GM19023 (cell line): Measurements from ENCODE around the gene BCL2L11.
A peak's percentile ranks its signal among the peaks of the same experiment; 100 is the strongest.
"Not testable (repeated sequence)": the region's sequence is repeated elsewhere in the genome, so short reads cannot be mapped to it uniquely, and the experiment has no call there.

Experiments used
- ATAC-seq: cut with Tn5 transposase; IDR thresholded peaks from one replicate; pipeline ENCODE4 v1.9.1; 2021; ENCODE audit warnings: mild to moderate bottlenecking, moderate library complexity; ENCODE audit not compliant: unreplicated experiment

The BCL2L11 gene

GRCh38 chr2:111120253-111121027 lies at the start of gene BCL2L11:
Gene BCL2L11 (plus strand): TSS chr2:111120914. CDS start chr2:111123746, 2,832 bp downstream.
- ATAC-seq, result peak; percentile 54

- ATAC-seq, result no peak
Measured at GRCh38 chr2:111071600-111072171, 49.0 kb upstream of the BCL2L11 start.

GRCh38 chr2:111072220-111072871 lies 48.4 kb upstream of the BCL2L11 start:
- ATAC-seq, result no peak

- not testable (repeated sequence) for ATAC-seq
Measured at GRCh38 chr2:111082659-111083058, 38.1 kb upstream of the BCL2L11 start.

GRCh38 chr2:111091811-111092211 lies 28.9 kb upstream of the BCL2L11 start:
- no peak for ATAC-seq

GRCh38 chr2:111094691-111095090 lies 26.0 kb upstream of the BCL2L11 start:
- no peak for ATAC-seq

- ATAC-seq, result no peak
Measured at GRCh38 chr2:111095434-111095833, 25.3 kb upstream of the BCL2L11 start.

GRCh38 chr2:111099402-111099801 lies 21.3 kb upstream of the BCL2L11 start:
- no peak for ATAC-seq

- ATAC-seq, result peak; percentile 34
Measured at GRCh38 chr2:111100087-111100764, 20.5 kb upstream of the BCL2L11 start.

GRCh38 chr2:111100765-111101162 lies 19.9 kb upstream of the BCL2L11 start:
- peak; percentile 80 for ATAC-seq

GRCh38 chr2:111101592-111101991 lies 19.1 kb upstream of the BCL2L11 start:
- no peak for ATAC-seq

- no peak for ATAC-seq
Measured at GRCh38 chr2:111102216-111102615, 18.5 kb upstream of the BCL2L11 start.

- ATAC-seq, result no peak
Measured at GRCh38 chr2:111105926-111106325, 14.8 kb upstream of the BCL2L11 start.

GRCh38 chr2:111106706-111107105 lies 14.0 kb upstream of the BCL2L11 start:
- ATAC-seq, result no peak

GRCh38 chr2:111108745-111109271 lies 11.9 kb upstream of the BCL2L11 start:
- ATAC-seq, result no peak

- no peak for ATAC-seq
Measured at GRCh38 chr2:111111101-111111755, 9.5 kb upstream of the BCL2L11 start.

- no peak for ATAC-seq
Measured at GRCh38 chr2:111113838-111114237, 6.9 kb upstream of the BCL2L11 start.

GRCh38 chr2:111116011-111116746 lies 4.5 kb upstream of the BCL2L11 start:
- no peak for ATAC-seq

- no peak for ATAC-seq
Measured at GRCh38 chr2:111116843-111117597, 3.7 kb upstream of the BCL2L11 start.
